ENCODE measurements around the gene MMP27. TPM values are rescaled to one million over a fixed set of nuclear protein-coding genes. Genes with fewer than 3 reads are reported as not detected.

Gene MMP27
- total RNA-seq, 1 experiment from 2014 or later, result not detected

DNA sequence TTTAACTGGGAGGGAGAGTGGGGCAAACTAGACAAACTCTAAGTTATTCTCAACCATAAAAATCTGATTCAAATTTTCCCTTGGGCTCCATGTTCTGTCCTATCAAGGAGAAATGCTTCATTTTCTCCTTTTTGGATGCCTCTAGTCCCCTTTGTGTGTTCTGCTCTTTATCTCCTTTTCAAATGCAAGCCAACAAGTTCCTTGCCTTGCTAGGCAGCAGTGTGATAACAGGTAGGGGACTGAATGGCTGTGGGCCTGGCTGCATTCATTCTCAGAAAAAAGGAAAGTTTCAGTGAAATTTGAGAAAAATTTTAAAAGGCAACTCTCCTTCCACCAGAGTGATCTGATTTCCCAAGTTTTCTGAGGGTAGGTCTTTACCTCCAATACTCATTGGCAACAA is 46.1 kb upstream of the MMP27 start:
- Histone ChIP-seq H2AFZ (ENCODE audit: low read length) (no peak overlapping the region), H3K4ac (ENCODE audit: low read depth, low read length) (no peak overlapping the region), H3K4me2 (ENCODE audit: insufficient read depth, insufficient read length, low read length) (no peak overlapping the region), H3K4me1 (ENCODE audit: insufficient read depth, low read length) (peaks cover 6% of the 10 kb centered on the region; the same call in 1 of the 2 replicates), H2BK15ac (ENCODE audit: low read depth, low read length) (no peak overlapping the region), H2BK120ac (ENCODE audit: low read depth, low read length, poor library complexity, severe bottlenecking) (no peak overlapping the region), H3K14ac (ENCODE audit: insufficient read depth, low read length) (no peak overlapping the region), H2BK20ac (ENCODE audit: low read depth, low read length, poor library complexity, severe bottlenecking) (no peak overlapping the region), H3K56ac (ENCODE audit: insufficient read length, low read depth, low read length) (no peak overlapping the region), H3K23ac (ENCODE audit: insufficient read length, low read depth, low read length) (no peak overlapping the region), H4K5ac (ENCODE audit: insufficient read length, low read depth, low read length) (no peak overlapping the region), H2BK12ac (ENCODE audit: insufficient read length, low read depth, low read length) (no peak overlapping the region), H3T11ph (ENCODE audit: low read length) (no peak overlapping the region), H4K8ac (replicated peaks; ENCODE audit: insufficient read length, low read depth, low read length) (no peak overlapping the region), H3K23me2 (ENCODE audit: insufficient read length, low read depth, low read length, poor library complexity, severe bottlenecking) (no peaks in the 10 kb centered on the region), H3K9ac (ENCODE audit: extremely low read depth, insufficient read length, low read length) (no peak overlapping the region), H3K79me2 (ENCODE audit: insufficient read depth, low read length) (no peaks in the 10 kb centered on the region), H2AK5ac (ENCODE audit: insufficient read length, low read length) (no peak overlapping the region), H4K20me1 (ENCODE audit: control insufficient read depth, insufficient read depth, insufficient read length) (no peaks in the 10 kb centered on the region), H3K9me3 (ENCODE audit: control insufficient read depth, low read depth, low read length) (no peaks in the 10 kb centered on the region), H3K27ac (ENCODE audit: insufficient read length, low read depth, low read length) (no peak overlapping the region), H2BK5ac (ENCODE audit: insufficient read length, low read length) (no peak overlapping the region), H3K27me3 (ENCODE audit: insufficient read depth, low read length) (no peaks in the 10 kb centered on the region), H4K91ac (ENCODE audit: insufficient read length, low read depth, low read length) (no peak overlapping the region), H3K18ac (ENCODE audit: insufficient read length, low read depth, low read length) (no peak overlapping the region), H3K79me1 (ENCODE audit: insufficient read depth, low read depth, low read length, poor library complexity, severe bottlenecking) (no peaks in the 10 kb centered on the region)
- H3K4me1 Mint-ChIP-seq, result peaks cover 33% of the 10 kb centered on the region in 2 experiments
- TF ChIP-seq, protein P1, sequence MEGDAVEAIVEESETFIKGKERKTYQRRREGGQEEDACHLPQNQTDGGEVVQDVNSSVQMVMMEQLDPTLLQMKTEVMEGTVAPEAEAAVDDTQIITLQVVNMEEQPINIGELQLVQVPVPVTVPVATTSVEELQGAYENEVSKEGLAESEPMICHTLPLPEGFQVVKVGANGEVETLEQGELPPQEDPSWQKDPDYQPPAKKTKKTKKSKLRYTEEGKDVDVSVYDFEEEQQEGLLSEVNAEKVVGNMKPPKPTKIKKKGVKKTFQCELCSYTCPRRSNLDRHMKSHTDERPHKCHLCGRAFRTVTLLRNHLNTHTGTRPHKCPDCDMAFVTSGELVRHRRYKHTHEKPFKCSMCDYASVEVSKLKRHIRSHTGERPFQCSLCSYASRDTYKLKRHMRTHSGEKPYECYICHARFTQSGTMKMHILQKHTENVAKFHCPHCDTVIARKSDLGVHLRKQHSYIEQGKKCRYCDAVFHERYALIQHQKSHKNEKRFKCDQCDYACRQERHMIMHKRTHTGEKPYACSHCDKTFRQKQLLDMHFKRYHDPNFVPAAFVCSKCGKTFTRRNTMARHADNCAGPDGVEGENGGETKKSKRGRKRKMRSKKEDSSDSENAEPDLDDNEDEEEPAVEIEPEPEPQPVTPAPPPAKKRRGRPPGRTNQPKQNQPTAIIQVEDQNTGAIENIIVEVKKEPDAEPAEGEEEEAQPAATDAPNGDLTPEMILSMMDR (conservative IDR thresholded peaks at IDR 0.05), result no peak
- H3K4me3 Mint-ChIP-seq, result no peak overlapping the region
- peaks cover 2 to 8% (median 7%) of the 10 kb centered on the region in 3 experiments; a peak in 5 of 7 replicates for H3K36me3 Mint-ChIP-seq (ENCODE audit: insufficient read depth in 1 of 3, low read depth in 3 of 3)
- peaks cover 4 to 6% of the 10 kb centered on the region in 2 experiments; a peak in 4 of 5 replicates for H3K9me3 Mint-ChIP-seq
- peak overlapping the region in 2 of 3 experiments; percentile 71 to 86; a peak in 4 of 7 replicates for H3K27ac Mint-ChIP-seq
- DNase-seq, result no peak
- H3K27me3 Mint-ChIP-seq (ENCODE audit: low read depth), result no peaks in the 10 kb centered on the region
